ENCODE results near the gene ADAM22.

DNA sequence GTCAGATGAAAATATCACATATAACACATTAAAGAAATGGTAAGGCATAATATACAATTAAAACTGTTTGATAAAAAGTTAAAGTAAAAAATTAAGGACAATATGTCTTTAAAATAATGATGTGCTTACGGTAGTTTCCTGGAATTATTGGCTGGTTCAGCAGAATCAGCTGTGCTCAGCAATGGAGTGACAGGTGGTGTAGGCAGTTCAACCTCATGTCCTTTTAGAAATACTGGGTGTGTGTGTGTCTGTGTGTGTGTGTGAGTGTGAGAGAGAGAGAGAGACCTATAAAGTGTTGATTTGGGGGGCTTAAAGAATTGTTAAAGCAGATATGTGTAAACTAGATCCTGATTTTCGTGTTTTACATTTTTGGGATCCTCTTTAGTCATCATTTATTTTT, 141.2 kb downstream of the ADAM22 start:
- TF ChIP-seq, protein P1, sequence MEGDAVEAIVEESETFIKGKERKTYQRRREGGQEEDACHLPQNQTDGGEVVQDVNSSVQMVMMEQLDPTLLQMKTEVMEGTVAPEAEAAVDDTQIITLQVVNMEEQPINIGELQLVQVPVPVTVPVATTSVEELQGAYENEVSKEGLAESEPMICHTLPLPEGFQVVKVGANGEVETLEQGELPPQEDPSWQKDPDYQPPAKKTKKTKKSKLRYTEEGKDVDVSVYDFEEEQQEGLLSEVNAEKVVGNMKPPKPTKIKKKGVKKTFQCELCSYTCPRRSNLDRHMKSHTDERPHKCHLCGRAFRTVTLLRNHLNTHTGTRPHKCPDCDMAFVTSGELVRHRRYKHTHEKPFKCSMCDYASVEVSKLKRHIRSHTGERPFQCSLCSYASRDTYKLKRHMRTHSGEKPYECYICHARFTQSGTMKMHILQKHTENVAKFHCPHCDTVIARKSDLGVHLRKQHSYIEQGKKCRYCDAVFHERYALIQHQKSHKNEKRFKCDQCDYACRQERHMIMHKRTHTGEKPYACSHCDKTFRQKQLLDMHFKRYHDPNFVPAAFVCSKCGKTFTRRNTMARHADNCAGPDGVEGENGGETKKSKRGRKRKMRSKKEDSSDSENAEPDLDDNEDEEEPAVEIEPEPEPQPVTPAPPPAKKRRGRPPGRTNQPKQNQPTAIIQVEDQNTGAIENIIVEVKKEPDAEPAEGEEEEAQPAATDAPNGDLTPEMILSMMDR (IDR thresholded peaks at IDR 0.05) = no peak
- TF ChIP-seq EZH2 (IDR thresholded peaks at IDR 0.05; ENCODE audit: borderline replicate concordance, insufficient read depth, low read depth, low read length, poor library complexity, severe bottlenecking) = no peak
